ENCODE measurements around the gene ADRB1.

The ADRB1 gene

GRCh38 chr10:114043532-114044246 lies at the start of gene ADRB1:
TSS of gene ADRB1 (plus strand) at chr10:114043866. CDS start at chr10:114044133, 267 bp downstream.
- no peak for DNase-seq

- no peak for DNase-seq
Observed at GRCh38 chr10:113995201-113995600, 48.5 kb upstream of the ADRB1 start.

GRCh38 chr10:113997428-113997827 lies 46.2 kb upstream of the ADRB1 start:
- DNase-seq: no peak

DNA sequence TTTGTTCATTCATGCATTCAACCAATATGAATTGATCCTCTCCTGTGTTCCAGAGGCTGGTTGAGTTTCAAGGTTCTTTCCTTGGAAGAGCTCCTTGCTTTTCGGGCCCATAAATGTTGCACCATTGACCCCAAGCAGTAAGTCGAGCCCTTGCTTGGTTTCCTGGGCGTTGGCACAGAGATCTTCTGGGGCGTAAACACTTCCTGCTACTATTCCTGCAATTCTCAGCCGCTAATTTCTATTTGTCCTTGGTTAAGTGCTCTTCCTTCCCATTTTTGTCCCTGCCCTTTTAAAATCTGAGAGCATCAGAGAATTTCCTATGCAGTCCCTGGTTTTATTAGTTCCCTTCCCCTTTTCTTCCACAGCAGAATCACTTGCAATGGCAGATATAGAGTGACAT lies 44.1 kb upstream of the ADRB1 start:
- no peak for DNase-seq

DNA sequence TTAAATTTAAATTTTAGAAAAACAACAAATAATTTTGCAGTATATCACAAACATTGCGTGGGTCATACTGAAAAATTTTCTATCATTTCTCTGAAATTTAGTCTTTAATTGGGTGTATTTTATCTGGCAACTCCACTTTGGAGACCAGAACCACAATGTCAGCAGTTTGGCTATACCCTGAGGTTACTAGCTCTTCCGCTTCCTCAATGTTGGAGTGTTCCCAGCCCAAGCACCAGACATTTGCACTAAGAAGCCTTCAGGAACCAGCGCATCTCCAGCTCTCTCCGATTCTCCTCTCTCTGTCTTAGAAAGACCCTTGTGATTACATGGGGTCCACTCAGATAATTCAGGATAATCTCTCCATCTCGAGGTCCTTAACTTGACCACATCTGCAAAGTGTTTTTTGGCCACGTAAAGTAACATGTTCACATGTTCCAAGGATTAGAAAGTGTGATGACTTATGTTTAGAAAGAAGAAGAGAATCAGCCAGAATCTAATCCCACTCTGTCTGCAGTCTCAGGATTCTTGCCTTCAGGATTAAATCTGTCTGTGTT lies 43.1 kb upstream of the ADRB1 start:
- no peak for DNase-seq

DNA sequence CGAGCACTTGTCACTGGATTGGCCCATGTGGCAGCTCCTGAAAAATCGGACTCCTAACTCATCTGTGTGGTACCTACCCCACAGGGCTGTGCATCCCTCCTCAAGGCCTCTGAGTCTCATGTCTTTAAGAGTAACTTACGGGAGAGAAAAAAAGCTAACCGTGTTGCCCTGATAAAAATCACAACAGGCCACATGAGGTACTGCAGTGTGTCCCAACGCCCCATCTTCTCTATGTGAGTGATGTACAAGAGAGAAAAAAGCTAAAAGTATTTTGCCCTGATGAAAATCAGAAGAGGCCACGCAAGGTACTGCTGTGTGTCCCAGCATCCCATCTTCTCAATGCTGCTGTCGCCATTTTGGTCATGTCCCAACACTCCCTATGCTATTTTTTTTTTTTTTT lies 41.2 kb upstream of the ADRB1 start:
- no peak for DNase-seq

GRCh38 chr10:114003161-114003941 lies 40.3 kb upstream of the ADRB1 start:
- DNase-seq: no peak

DNA sequence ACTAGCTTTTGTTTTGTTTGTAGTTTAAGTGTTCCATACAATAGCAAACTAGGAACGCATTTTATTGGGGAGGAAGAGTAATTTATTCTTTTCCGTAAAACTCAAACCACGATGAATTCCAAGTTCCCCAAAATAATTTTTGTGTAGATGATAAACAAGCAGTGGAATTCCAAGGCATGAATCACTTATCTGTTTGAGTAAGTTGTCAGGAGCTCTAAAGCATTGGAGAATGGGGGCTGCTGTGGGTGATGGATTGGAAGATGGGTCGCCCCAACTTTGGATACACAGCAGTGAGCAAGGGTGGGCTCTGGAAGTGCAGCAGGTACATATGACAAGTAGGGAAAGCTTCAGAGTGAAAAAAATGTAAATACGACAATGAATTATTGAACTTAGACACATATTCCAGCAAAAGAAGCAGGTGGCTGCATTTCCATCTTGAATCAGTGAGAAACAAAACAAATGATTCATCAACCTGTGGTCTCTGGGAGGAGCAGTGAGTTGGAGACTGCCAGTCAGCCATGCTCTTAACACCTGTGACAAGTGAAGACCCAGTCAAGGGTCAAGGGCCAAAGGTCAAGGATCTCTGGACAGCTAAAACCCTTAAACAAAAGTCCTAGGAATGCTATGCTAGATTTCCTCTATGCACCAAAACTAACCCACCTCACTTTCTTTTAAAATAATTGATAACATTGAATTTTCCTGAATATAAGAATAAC lies 34.2 kb upstream of the ADRB1 start:
- DNase-seq: no peak

DNA sequence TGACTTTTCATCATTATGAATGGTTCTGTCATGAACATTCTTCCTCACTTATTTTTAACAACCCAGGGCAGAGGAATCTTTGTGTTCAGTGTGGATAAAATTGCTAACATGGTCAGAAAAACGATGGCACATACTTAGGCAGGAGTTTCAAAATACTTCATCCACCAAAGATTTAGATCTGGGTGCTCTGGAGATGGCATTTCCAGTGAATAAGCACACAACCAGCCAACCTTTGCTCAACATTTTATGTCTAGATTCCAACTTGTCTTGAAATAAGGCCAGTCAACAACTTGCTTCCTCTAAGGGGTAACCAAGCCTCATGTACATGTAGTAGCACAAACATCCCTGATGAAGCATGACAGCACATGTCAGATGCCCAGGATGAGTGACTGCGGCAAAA lies 33.4 kb upstream of the ADRB1 start:
- no peak for DNase-seq

GRCh38 chr10:114012650-114013049 lies 31.0 kb upstream of the ADRB1 start:
- no peak for DNase-seq

DNA sequence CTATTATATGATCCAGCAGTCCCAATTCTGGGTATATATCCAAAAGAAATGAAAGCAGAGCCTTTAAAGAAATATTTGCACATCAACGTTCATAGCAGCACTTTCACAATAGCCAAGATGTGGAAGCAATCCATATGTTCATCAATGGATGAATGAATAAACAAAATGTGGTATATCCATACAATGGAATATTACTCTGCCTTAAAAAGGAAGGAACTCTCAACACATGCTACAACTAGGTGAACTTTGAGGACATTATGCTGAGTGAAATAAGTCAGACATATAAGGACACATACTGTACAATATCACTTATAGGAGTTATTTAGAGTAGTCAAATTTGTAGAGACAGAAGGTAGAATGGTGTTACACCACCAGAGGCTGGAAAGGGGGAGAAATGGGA lies 28.0 kb upstream of the ADRB1 start:
- DNase-seq: no peak

DNA sequence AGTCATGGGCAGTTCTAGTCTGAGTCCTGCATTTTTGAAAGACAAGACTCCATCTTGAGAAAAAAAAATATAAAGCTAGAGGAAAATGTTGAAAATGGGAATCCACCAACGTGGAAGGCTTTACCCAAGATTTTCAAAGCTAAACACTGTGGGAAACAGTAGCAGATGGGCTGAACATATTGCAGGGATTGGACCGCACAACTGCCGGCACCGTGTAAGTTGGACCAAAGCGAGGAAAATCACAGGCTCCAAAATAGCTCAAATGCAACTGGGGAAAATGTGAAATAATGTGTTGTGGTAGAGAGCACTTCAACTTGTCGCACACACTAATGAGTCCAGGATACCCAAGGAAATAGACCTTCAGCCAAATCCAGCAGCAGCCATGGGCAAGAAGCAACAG lies 26.4 kb upstream of the ADRB1 start:
- no peak for DNase-seq

GRCh38 chr10:114017873-114018272 lies 25.8 kb upstream of the ADRB1 start:
- no peak for DNase-seq

- DNase-seq: no peak
Observed at GRCh38 chr10:114019226-114019625, 24.4 kb upstream of the ADRB1 start.

GRCh38 chr10:114021154-114021553 lies 22.5 kb upstream of the ADRB1 start:
- DNase-seq: no peak

DNA sequence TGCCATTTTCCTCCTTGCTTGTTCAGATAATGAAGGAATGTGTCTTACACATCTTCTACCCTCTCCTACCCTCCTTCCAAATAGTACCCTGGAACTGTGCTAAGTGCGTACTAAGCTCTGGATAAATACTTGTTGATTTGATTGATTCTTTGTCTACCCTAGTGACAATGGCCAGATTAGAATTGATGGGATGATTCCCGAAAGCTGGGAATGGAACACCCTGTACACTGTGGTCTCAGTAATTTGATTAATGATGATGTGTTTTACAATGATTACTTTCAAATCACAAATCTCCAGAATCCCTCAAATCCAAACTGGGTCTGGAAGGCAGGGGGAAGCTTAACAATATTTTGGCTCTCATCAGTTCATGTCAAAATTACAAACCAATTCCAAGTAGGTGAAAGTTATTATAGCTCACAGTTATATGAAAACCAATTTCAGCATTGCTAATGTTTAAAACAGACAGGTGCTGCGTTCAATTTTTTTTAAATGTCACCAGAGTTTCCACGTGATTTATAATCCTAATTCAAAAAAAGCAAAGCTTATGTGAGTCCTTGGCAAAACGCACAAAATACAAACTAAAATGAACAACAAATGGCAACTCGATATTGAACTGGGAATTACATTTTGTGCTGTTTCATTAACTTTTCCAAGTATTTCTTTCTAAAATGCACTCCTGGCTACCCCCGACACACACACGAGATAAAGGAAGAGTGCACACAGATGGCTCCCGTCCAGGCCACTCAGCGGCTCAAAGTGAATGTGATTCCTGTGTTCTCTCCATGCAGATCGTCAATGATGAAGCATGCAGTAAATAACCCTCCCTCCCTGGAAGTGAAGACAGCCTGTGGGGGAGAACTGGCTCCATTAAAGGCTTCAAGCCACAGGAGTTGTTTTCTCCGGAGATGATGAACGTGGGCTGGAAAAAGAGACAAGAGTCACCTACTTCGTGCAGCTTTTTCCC lies 21.7 kb upstream of the ADRB1 start:
- no peak for DNase-seq

- no peak for DNase-seq
Observed at GRCh38 chr10:114022766-114023597, 20.7 kb upstream of the ADRB1 start.

DNA sequence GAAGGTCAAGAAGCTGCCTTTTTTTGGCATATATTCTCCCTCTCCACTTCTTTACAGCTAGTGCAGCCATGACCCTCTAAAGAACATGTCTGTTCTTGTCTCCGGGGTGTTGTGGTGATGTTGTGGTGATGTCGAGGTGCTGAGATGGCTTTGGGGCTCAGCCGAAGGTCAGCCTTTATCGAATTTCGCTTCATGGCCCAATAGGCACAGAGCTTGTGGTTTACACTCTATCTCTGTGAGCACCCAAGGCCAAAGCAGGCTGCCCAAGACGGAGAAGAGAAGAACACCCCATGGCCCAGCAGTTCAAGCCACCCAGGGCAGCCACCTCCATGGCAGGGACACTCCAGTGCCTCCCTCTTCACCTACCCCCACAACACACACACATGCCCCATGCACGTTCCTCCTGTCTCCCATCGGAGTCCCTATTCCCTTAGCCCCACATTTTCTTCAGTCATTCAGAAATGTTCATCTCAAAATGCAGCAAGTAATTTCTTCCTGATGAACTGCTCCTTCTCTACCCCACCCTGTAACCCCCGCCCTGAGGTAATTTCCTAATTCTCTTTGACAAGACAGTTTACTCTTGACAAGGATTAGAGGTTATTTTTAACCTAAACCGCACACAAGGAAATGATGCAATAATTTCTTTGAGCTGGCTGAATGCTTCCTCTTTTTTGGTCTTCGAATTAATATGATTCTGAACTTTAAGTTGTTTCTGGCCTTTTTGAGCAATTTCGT lies 18.6 kb upstream of the ADRB1 start:
- DNase-seq: no peak

DNA sequence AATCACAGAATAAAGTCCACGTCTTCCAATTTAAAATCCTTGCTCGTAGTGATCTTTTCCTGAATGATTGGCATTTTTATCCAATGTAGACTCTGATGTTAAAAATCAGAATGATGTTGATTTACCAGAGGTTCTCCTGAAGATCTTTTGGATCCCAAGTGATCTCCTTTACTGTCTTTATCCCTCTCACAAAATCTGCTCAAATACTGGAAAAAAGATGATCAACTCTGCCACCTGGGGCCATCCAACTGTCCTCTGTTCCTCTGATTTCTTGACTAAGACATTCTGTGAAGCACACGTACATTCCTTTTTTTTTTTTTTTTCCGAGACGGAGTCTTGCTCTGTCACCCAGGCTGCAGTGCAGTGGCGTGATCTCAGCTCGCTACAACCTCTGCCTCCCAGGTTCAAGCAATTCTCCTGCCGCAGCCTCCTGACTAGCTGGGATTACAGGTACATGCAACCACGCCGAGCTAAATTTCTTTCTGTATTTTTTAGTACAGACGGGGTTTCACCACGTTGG lies 18.0 kb upstream of the ADRB1 start:
- DNase-seq: no peak
